Mucosa of descending colon (tissue), 3 donors: Measurements from ENCODE around the gene SH2D4B. TPM values are rescaled to one million over a fixed set of nuclear protein-coding genes. Genes with fewer than 3 reads are reported as not detected.
A peak's percentile ranks its signal among the peaks of the same experiment; 100 is the strongest.

Experiments
- ATAC-seq: fragments of 200-7000 bp; cut with Tn5 transposase; one replicate; pipeline ENCODE4 v1.9.1; 2020; ENCODE audit warnings: mild to moderate bottlenecking, moderate library complexity
- DNase-seq, 3 donors: peaks; one replicate each; pipeline ENCODE4 v3.0.0-alpha.2; 2020
- H3K36me3 ChIP-seq: fragments of 200-600 bp; one replicate; pipeline ENCODE4 v1.8.0; 2021; ENCODE audit warnings: low read depth, mild to moderate bottlenecking
- H3K4me1 ChIP-seq: fragments of 200-600 bp; one replicate; pipeline ENCODE4 v1.8.0; 2021; ENCODE audit warnings: low read depth, mild to moderate bottlenecking
- H3K4me3 ChIP-seq: fragments of 200-600 bp; one replicate; pipeline ENCODE4 v1.8.0; 2021; ENCODE audit warnings: mild to moderate bottlenecking
- H3K9me3 ChIP-seq: fragments of 200-600 bp; one replicate; pipeline ENCODE4 v1.8.0; 2021; ENCODE audit warnings: mild to moderate bottlenecking
- CTCF ChIP-seq: fragments of 200-600 bp; IDR thresholded peaks from one replicate; pipeline ENCODE4 v1.8.0; 2022; ENCODE audit warnings: antibody characterized with exemption, mild to moderate bottlenecking
- intact Hi-C, 2 donors: fragments of 100-400 bp; cut with DNase I in 1 of 2; cut with micrococcal nuclease in 1 of 2; formaldehyde crosslinking; loops; one replicate each; pipeline versions ENCODE4 v1.11.0 to v1.11.1; 2022; cut with DNase I, micrococcal nuclease
- total RNA-seq, 3 donors: library from RNA; stranded (reverse); fragmentation: NEBNext Ultra II Directional in 2 of 3; extraction: Animal tissue kit (Norgen Biotek cat#: 25700) in 2 of 3; gene quantifications; one replicate each; pipeline versions ENCODE4 v1.2.1 to v1.2.4, GENCODE V29; 2021 to 2023
- donor health status: DM: no; HTN: no; CAD: no; lungs with moderate emphysema.
- donor health status: DM: no; HTN: no; CAD: no.
- donor health status: DM: no; HTN: yes; CAD: no.

The SH2D4B gene
- total RNA-seq, 3 donors from 2014 or later, result not detected

DNA sequence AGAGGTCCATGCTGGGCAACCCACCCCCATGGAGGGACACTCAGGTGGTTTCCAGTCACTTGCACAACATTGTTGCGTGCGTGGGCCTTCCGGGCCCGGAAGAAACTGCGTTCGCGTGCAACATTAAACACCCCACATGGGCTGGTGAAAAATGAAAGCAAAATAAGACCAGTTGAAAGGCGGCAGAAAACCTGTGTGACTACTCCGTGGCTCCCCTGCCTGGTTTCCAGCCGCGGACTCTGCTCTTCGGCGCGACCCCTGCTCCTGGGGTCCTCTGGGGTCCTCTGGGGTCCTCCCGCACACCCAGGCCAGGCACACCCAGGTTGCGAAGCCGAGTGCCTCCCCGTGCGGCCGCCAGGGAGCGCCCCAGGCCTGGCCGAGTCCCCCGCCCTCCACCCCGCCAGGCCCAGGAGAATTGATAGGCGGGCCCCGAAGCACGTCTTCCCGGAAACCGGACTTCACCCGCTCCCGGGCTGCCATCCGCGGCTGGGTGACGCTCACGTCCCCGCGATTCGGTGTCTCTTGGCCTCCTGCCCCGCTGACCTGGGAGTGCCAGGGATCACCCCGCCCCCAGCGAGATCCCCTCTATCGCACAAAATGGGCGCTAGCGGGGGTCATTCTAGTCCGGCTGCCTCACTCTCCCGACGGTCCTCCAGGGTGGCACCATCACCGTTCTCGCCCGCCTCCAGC, 1.9 kb upstream of the SH2D4B start:
- H3K36me3 ChIP-seq, result no peaks in the 10 kb centered on the region
- H3K9me3 ChIP-seq, result no peaks in the 10 kb centered on the region
- peak overlapping the region; percentile 19 for H3K4me3 ChIP-seq
- peak; percentile 96 for ATAC-seq
- peak; percentile 87 to 91 (median 90) for DNase-seq
- H3K4me1 ChIP-seq, result peaks cover 2% of the 10 kb centered on the region
- intact Hi-C loops, result no loop called here
- TF ChIP-seq CTCF, result peak; percentile 79

DNA sequence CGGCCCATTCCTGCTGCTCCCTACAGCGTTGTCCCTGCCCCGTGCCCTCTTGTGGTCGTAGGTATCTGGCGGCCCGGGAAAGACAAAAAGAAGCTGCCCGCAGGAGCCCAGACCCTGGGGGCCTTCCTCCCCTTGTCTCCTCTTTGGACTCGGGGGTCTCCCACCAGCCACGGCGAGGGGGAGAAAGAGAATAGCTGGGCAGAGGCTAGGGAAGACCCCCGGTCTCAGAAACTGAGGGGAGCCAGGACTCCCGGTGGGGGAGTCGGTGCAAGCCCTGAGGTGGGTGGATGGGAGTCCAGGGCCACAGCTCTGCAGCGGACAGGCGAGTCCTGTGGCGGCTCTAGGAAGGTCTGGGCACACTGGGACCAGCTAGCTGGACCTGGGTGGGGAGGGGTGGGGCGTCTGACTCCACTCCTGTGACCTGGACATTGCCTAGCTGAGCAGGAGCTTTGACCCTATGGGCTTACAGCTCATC, 1.3 kb upstream of the SH2D4B start:
- DNase-seq, result no peak
- intact Hi-C loops, result no loop called here
- peak overlapping the region; percentile 19 for H3K4me3 ChIP-seq
- no peak for ATAC-seq
- H3K9me3 ChIP-seq, result no peaks in the 10 kb centered on the region
- TF ChIP-seq CTCF, result no peak
- no peaks in the 10 kb centered on the region for H3K36me3 ChIP-seq
- H3K4me1 ChIP-seq, result peaks cover 2% of the 10 kb centered on the region

- DNase-seq (no peak), ATAC-seq (no peak)
- H3K4me1 ChIP-seq, result peaks cover 2% of the 10 kb centered on the region
- TF ChIP-seq CTCF, result no peak
- no peaks in the 10 kb centered on the region for H3K36me3 ChIP-seq
- no peaks in the 10 kb centered on the region for H3K9me3 ChIP-seq
- H3K4me3 ChIP-seq, result no peak overlapping the region
- intact Hi-C loops, result no loop called here
Measured at GRCh38 chr10:80537086-80537735, 491 bp upstream of the SH2D4B start.

DNA sequence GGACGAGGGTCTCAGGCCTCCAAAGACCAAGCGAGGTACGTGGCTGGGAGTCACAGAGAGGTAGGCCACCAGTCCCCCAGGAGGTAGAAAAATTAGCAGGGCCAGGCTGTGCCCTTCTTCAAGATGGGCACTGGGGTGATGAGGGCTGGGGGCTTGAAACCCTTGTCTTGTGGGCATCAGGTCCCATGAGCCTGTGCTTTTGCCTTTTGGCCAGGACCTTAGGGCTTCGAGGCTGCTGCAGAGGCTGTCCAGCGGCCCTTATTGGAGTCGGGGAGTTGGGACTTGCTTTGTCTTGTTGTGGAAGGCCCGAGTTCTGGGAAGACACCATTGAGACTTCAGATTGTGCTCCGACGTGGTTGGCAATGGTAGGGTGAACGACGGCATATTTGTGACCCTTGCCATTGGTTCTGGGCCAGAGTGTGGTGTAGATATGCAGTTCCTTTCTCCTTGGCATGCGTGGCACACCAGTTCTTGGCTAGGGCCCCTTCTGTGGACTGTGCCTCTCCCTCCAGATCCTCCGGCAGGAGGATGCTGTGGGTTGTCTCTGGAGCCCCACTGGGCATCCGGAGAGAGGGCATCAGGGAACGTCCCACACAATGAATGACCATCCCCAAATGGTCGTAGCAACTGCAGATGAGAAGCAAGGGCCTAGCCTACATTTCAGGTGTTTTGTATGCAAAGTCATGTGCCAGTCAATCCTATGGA, 931 bp downstream of the SH2D4B start:
- peak in 1 of 3 donors; percentile 1 for DNase-seq
- TF ChIP-seq CTCF, result no peak
- Histone ChIP-seq H3K4me3 (no peak overlapping the region), H3K9me3 (no peaks in the 10 kb centered on the region), H3K36me3 (no peaks in the 10 kb centered on the region), H3K4me1 (peaks cover 2% of the 10 kb centered on the region)
- no peak for ATAC-seq
- intact Hi-C loops, result no loop called here

DNA sequence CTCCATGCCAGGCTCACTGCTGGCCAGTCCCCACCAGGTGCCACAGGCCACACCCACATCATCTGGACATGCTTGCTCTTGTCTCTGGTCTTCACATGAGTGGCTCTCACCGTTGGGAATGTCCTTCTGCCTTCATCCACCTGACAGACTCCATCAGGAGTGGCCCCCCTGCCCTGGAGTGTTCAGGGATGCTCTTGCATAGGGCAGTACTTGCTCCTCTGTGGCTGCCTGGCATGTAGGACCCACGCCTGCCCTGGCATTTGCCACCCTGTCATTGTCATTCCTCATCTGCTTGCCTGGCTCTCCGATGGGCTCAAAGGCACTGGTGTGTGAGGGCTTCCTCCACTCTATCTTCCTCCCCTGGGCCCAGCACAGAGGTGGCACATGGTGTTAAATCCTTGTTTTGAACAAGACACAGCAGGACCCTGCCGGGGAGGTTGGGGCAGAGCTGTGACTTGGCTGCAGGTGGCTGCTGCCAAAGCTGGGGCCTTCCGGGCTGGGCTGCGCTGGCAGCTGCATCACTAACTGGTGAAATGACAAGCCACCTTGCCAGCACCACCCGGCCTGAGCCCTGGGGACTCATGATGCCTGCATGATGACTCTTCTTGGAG, 1.8 kb downstream of the SH2D4B start:
- peak in 1 of 3 donors; percentile 6 for DNase-seq
- no peak for ATAC-seq

More for the DNA sequence above, 1.8 kb downstream of the SH2D4B start:
- Histone ChIP-seq H3K36me3 (no peaks in the 10 kb centered on the region), H3K4me1 (peaks cover 2% of the 10 kb centered on the region), H3K4me3 (no peak overlapping the region), H3K9me3 (no peaks in the 10 kb centered on the region)
- TF ChIP-seq CTCF, result no peak
- intact Hi-C loops, result no loop called here
